ENCODE data around the gene CDYL.

Gene CDYL, protein sequence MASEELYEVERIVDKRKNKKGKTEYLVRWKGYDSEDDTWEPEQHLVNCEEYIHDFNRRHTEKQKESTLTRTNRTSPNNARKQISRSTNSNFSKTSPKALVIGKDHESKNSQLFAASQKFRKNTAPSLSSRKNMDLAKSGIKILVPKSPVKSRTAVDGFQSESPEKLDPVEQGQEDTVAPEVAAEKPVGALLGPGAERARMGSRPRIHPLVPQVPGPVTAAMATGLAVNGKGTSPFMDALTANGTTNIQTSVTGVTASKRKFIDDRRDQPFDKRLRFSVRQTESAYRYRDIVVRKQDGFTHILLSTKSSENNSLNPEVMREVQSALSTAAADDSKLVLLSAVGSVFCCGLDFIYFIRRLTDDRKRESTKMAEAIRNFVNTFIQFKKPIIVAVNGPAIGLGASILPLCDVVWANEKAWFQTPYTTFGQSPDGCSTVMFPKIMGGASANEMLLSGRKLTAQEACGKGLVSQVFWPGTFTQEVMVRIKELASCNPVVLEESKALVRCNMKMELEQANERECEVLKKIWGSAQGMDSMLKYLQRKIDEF
- long read RNA-seq, donor 1, transcript CDYL-203 (7 exons, 2,184 nt), result major isoform, 5 of 43 reads
- long read RNA-seq, donor 1, partial matches to known transcripts, result 28 of 43 reads
- long read RNA-seq, donor 1, other reads (novel, unspliced or antisense), result 10 of 43 reads
- long read RNA-seq, donor 2, partial matches to known transcripts, result 5 of 7 reads
- long read RNA-seq, donor 2, other reads (novel, unspliced or antisense), result 0 of 7 reads
- long read RNA-seq, donor 3, partial matches to known transcripts, result 0 of 1 reads
- long read RNA-seq, donor 3, other reads (novel, unspliced or antisense), result 0 of 1 reads
- long read RNA-seq, donor 4, transcript CDYL-203 (7 exons, 2,184 nt), result major isoform, 5 of 13 reads
- long read RNA-seq, donor 4, partial matches to known transcripts, result 8 of 13 reads
- long read RNA-seq, donor 4, other reads (novel, unspliced or antisense), result 0 of 13 reads
- long read RNA-seq, donor 5, transcript CDYL-203 (7 exons, 2,184 nt), result major isoform, 5 of 47 reads
- long read RNA-seq, donor 5, partial matches to known transcripts, result 42 of 47 reads
- long read RNA-seq, donor 5, other reads (novel, unspliced or antisense), result 0 of 47 reads
- long read RNA-seq, donor 6, partial matches to known transcripts, result 27 of 27 reads
- long read RNA-seq, donor 6, other reads (novel, unspliced or antisense), result 0 of 27 reads
- long read RNA-seq, donor 7, partial matches to known transcripts, result 23 of 26 reads
- long read RNA-seq, donor 7, other reads (novel, unspliced or antisense), result 0 of 26 reads
- long read RNA-seq, donor 8, transcript CDYL-203 (7 exons, 2,184 nt), result major isoform, 6 of 12 reads
- long read RNA-seq, donor 8, partial matches to known transcripts, result 6 of 12 reads
- long read RNA-seq, donor 8, other reads (novel, unspliced or antisense), result 0 of 12 reads

GRCh38 chr6:4776131-4776492 is at the start of gene CDYL:
Gene CDYL, plus strand, starts transcription at chr6:4776404. Its CDS starts 380 bp downstream, at chr6:4776784.
- no peak for DNase-seq

GRCh38 chr6:4726645-4727044 is 49.6 kb upstream of the CDYL start:
- DNase-seq, result no peak

GRCh38 chr6:4727217-4727616 is 49.0 kb upstream of the CDYL start:
- DNase-seq, result no peak

DNA sequence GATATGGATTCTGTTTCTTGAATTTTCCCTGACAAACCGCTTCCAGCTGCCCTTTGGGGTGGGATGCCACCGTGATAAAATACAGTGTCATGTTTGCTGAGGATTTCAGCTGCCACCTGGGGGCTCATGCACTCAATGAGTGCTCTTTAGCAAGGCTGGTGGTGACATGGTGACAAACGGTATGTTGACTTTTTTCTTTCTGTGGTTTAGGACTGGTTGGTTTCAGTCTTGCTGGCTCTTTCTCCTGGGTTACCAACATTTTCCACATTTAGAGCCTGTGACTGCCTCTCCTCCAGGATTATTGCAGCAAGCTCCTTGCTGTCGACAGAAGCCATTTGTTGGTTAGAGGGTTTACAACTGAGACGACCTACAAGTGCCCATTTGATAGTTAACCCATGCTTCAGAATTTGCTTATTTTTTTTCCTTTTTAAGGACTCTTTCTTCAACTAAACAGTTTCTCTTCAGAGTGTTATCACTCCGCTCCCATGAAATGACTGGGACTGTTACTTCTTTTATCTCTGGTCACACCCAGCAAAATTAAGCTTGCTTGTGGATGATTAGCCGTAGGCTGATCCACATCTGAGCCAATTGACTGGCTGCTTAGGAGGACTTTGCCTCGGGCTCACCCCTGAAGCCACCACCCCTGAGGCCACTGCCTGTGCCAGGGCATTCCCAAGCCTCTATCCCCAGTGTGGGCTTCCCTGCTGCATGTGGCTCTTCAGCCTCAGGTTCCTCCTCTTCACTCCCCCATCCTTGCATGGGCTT is 48.4 kb upstream of the CDYL start:
- DNase-seq, result no peak

DNA sequence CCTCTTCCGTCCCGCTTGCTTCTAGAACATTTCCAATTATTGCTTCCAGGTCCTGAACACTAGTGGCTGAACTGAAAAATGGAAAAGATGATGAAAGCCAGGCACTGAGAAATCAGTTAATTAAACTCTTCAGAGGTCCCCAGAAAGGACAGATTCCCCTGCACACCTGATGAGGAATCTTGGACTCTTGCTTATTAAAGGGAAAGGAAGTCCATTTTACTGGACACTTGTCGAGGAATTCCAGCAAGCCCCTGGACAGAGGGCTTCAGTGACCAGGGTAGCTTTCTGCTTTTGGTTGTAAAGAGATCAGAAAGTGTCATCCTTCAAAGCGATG is 47.8 kb upstream of the CDYL start:
- no peak for DNase-seq

- no peak for DNase-seq
These were observed 47.3 kb upstream of the CDYL start for GRCh38 chr6:4728926-4729325.

DNA sequence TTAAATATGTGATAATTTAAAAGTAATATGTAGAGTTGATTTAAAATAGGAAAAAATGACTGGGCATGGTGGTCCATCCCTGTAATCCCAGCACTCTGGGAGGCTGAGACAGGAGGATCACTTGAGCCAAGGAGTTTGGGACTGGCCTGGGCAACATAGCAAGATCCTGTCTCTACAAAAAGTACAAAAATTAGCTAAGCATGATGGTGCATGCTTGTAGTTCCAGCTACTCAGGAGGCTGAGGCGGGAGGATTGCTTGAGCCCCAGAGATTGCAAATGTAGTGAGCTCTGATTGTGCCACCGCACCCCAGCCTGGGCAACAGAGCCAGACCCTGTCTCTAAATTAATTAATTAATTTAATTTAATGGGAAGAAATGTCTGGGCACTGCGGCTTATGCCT is 44.2 kb upstream of the CDYL start:
- DNase-seq, result no peak

GRCh38 chr6:4732691-4733315 is 43.4 kb upstream of the CDYL start:
- DNase-seq, result no peak

- no peak for DNase-seq
These were observed 39.8 kb upstream of the CDYL start for GRCh38 chr6:4736371-4736873.

- DNase-seq, result no peak
These were observed 36.2 kb upstream of the CDYL start for GRCh38 chr6:4740032-4740431.

GRCh38 chr6:4743062-4743461 is 33.1 kb upstream of the CDYL start:
- no peak for DNase-seq

GRCh38 chr6:4743926-4744325 is 32.3 kb upstream of the CDYL start:
- no peak for DNase-seq

DNA sequence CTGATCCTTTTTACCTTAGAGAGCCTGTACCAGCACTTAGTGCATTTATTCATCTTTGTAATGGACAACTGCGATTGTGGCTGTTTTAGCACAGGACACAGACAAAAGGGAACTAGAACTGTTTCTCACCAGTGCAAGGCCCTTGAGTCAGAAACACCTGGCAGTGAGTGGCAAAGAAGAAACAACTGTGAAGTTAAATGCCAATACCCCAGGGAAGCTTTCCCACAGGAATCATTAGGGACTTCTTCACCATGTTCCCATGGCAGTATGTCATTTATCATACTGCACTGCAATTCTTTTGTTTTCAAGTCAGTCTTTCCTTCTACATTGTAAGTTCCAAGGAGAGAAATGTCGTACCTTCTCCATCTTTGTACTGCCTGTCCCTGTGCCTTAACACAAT is 28.6 kb upstream of the CDYL start:
- no peak for DNase-seq

DNA sequence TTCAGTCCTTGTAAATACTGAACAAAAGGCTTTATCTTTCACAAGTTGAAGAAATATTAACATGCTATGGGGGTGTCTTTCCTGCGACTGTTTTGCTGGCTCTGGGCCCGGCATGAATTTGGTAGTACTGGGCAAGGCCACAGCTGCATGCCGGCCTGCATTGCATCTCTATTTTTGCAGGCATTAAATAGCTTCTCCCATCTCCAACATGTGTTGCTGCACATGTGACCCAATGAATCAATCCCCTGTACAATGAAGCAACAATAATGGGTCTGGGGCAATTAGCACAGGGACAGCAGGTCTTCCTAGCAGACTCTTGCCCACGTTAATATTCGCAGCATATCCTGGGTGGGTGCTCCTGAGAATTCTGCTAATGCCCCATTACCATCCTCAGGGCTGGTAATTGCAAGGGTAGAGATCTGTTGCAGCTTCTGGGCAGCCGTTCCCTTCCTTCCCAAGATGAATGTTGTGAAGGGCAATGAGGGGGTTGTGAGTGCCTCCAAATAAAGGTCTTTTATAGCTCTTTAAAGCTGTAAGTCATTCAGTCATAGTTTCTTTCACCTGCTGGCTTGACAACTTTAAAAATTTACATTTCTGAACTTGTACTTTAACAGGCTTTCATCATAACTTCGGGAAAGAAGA is 24.3 kb upstream of the CDYL start:
- DNase-seq, result no peak

DNA sequence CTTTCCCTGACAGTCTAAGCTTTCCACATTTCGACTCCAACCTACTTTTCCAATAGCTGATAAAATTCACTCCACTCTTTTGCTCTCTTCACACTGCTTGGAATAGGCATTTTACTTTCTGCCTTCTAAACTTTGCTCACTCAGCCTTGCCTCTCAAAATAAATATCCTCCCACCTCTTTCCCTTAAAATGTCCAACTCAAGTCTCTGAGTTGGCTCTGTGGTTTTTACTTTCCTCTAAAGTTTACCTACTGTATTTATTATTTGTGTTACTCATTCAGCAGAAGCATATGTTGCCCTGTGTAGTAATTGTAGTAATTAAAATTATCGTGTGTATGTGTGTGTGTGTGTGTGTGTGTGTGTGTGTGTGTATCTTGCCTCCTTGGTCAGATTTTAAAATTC is 20.0 kb upstream of the CDYL start:
- no peak for DNase-seq

DNA sequence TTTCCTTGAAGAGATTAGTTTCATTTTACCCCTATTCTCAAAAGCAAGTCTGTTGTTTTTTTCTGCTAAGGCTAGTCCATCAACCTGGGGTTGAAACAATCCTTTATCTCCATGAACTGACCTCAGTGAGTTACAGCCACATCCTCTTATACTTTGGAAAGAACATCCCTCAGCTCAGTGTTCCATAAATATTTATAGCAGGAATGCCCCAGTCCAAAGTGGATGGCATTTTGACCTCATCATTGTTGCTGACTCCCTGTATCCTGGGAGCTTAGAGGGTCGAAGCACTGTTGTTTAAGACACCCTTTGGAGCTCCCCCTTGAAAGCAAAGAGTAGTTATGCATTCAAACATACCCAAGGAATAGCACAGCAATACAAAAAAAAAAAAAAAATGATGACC is 16.2 kb upstream of the CDYL start:
- DNase-seq, result no peak

DNA sequence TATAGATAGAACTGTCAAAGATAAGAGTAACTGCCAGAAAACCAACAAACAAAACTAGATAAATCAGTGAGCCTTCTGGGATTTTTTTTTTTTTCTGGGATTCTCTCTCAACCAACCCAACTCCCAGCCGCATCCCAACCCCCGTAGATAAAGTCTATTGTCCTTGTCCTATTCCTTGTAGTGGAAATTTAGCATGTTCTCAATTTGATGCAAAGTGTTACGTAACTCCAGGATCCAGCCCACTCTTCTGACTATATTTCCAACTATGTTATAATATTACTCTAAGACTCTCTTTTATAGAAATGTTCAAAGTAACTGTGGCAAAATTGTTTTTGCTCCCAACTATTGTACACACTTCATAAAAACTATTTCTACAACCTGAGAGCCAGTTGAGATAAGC is 15.4 kb upstream of the CDYL start:
- DNase-seq, result no peak

DNA sequence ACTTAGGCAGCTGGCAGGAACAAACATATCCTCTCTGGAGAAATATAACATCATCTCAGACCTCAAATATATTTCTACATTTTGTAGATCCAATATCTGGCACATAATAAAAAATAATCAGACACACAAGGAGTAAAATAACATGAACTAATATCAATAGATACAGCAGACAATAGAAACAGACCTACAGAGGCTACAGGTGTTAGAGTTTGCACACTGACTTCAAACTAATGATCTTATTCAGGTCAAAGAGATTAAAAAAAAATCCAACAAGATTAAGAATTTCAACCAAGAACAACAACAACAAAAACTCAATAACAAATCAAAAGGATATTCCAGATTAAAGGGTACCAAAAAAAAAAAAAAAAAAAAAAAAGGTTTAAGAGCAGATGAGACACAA is 13.9 kb upstream of the CDYL start:
- DNase-seq, result no peak

DNA sequence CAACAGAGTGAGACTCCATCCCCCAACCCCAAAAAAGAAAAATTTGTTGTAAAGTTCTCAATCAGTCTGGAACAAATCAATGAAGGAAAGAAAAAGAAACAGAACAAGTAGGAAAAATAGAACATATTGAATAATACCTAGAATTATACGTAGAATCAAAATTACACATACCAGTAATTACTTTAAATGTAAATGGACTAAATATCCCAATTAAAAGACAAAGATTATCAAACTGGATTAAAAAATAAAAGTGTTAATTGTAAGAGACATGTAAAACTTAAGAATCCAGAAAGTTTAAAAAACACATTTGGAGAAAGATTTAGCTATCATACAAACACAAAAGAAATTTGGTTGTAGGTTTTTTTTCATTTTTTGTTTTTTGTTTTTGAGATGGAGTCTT is 12.3 kb upstream of the CDYL start:
- no peak for DNase-seq

- DNase-seq, result no peak
These were observed 7.4 kb upstream of the CDYL start for GRCh38 chr6:4768815-4769214.

- no peak for DNase-seq
These were observed 3.5 kb upstream of the CDYL start for GRCh38 chr6:4772750-4773149.

All from right kidney (tissue), 9 donors.